Measurements from ENCODE around the gene HSPA12A. TPM values are rescaled to one million over a fixed set of nuclear protein-coding genes. Genes with fewer than 3 reads are reported as not detected.

Gene HSPA12A
- total and polyA plus RNA-seq, 2 of the 13 experiments (the other 11 are each of a cell fraction or from before 2014, with no cell fraction given): 6.4 to 13.6 TPM

DNA sequence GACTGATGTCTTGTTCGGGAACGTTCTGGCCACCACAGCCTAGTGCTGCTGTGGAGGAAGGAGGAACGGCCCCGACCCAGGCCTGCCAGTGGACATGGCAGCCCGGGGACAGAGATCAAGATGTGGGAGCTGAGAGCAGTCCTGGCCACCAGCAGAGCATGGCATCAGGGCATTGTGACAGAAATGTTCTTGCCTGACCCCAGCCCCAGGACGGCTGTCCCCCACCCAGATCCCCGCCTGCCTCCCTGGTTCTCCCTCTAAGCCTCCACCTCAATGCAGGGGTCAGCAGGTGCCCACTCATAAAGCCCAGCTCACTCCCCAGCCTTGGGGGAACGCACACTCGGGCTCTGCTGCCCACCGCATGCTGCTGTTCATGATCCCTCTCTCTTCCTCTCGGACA lies 42.9 kb upstream of the HSPA12A start:
- H3K36me3 ChIP-seq (replicated peaks in 1 of 2; ENCODE audit: control insufficient read depth in 1 of 2, insufficient read depth in 2 of 2, low read length in 2 of 2): no peaks in the 10 kb centered on the region
- intact Hi-C loops (cut with micrococcal nuclease; ENCODE audit: unreplicated experiment) (loop anchor here (5.0 kb wide), 2 partner anchors 43 to 313 kb away; partner anchors contain the start of gene HSPA12A), in situ Hi-C loops (cut with HindIII; ENCODE audit: extremely low pct_ligation_motif_present, low pct_unique_long_range_greater_than_20kb) (no loop called here)
- no peak overlapping the region for H3K4me3 ChIP-seq (replicated peaks in 1 of 3; ENCODE audit: insufficient read depth in 1 of 3, low read depth in 2 of 3, low read length in 3 of 3)
- no TSS peak for BruUV-seq (replicated peaks)
- CTCF ChIA-PET (ENCODE audit: low intra/inter-chr PET ratio, low total read pairs): no interaction called here
- peaks cover 3 to 15% of the 10 kb centered on the region in 2 experiments; a peak in 4 of 5 replicates for H3K27me3 ChIP-seq (ENCODE audit: control insufficient read depth in 1 of 2, insufficient read depth in 2 of 2, low read length in 2 of 2)
- H2AFZ ChIP-seq (ENCODE audit: low read length): no peak overlapping the region
- no peak overlapping the region for H3K27ac ChIP-seq (ENCODE audit: extremely low read length, insufficient read depth, low read length)
- POLR2A ChIA-PET: no interaction called here
- H3K4me1 ChIP-seq (ENCODE audit: insufficient read depth, low read length): peaks cover 22% of the 10 kb centered on the region
- TF ChIP-seq, protein P1, sequence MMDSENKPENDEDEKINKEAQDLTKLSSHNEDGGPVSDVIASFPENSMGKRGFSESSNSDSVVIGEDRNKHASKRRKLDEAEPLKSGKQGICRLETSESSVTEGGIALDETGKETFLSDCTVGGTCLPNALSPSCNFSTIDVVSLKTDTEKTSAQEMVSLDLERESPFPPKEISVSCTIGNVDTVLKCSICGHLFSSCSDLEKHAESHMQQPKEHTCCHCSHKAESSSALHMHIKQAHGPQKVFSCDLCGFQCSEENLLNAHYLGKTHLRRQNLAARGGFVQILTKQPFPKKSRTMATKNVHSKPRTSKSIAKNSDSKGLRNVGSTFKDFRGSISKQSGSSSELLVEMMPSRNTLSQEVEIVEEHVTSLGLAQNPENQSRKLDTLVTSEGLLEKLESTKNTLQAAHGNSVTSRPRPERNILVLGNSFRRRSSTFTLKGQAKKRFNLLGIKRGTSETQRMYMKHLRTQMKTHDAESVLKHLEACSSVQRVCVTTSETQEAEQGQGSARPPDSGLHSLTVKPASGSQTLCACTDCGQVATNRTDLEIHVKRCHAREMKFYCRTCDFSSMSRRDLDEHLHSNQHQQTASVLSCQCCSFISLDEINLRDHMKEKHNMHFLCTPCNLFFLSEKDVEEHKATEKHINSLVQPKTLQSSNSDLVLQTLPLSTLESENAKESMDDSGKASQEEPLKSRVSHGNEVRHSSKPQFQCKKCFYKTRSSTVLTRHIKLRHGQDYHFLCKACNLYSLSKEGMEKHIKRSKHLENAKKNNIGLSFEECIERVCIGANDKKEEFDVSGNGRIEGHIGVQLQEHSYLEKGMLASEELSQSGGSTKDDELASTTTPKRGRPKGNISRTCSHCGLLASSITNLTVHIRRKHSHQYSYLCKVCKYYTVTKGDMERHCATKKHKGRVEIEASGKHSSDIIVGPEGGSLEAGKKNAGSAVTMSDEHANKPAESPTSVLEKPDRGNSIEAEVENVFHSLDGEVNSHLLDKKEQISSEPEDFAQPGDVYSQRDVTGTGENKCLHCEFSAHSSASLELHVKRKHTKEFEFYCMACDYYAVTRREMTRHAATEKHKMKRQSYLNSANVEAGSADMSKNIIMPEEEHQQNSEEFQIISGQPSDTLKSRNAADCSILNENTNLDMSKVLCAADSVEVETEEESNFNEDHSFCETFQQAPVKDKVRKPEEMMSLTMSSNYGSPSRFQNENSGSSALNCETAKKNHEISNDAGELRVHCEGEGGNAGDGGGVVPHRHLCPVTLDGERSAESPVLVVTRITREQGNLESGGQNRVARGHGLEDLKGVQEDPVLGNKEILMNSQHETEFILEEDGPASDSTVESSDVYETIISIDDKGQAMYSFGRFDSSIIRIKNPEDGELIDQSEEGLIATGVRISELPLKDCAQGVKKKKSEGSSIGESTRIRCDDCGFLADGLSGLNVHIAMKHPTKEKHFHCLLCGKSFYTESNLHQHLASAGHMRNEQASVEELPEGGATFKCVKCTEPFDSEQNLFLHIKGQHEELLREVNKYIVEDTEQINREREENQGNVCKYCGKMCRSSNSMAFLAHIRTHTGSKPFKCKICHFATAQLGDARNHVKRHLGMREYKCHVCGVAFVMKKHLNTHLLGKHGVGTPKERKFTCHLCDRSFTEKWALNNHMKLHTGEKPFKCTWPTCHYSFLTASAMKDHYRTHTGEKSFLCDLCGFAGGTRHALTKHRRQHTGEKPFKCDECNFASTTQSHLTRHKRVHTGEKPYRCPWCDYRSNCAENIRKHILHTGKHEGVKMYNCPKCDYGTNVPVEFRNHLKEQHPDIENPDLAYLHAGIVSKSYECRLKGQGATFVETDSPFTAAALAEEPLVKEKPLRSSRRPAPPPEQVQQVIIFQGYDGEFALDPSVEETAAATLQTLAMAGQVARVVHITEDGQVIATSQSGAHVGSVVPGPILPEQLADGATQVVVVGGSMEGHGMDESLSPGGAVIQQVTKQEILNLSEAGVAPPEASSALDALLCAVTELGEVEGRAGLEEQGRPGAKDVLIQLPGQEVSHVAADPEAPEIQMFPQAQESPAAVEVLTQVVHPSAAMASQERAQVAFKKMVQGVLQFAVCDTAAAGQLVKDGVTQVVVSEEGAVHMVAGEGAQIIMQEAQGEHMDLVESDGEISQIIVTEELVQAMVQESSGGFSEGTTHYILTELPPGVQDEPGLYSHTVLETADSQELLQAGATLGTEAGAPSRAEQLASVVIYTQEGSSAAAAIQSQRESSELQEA (CRISPR knock-in tag; IDR thresholded peaks at IDR 0.05; ENCODE audit: not compliant biosample characterization): no peak
- no peak for TF ChIP-seq HDAC6 (IDR thresholded peaks at IDR 0.05; ENCODE audit: low read depth, low read length)
- no peak for TF ChIP-seq FOXA3 (CRISPR knock-in tag; IDR thresholded peaks at IDR 0.05)
- no peak for TF ChIP-seq CCDC6 (CRISPR knock-in tag; IDR thresholded peaks at IDR 0.05)
- TF ChIP-seq, protein P2, sequence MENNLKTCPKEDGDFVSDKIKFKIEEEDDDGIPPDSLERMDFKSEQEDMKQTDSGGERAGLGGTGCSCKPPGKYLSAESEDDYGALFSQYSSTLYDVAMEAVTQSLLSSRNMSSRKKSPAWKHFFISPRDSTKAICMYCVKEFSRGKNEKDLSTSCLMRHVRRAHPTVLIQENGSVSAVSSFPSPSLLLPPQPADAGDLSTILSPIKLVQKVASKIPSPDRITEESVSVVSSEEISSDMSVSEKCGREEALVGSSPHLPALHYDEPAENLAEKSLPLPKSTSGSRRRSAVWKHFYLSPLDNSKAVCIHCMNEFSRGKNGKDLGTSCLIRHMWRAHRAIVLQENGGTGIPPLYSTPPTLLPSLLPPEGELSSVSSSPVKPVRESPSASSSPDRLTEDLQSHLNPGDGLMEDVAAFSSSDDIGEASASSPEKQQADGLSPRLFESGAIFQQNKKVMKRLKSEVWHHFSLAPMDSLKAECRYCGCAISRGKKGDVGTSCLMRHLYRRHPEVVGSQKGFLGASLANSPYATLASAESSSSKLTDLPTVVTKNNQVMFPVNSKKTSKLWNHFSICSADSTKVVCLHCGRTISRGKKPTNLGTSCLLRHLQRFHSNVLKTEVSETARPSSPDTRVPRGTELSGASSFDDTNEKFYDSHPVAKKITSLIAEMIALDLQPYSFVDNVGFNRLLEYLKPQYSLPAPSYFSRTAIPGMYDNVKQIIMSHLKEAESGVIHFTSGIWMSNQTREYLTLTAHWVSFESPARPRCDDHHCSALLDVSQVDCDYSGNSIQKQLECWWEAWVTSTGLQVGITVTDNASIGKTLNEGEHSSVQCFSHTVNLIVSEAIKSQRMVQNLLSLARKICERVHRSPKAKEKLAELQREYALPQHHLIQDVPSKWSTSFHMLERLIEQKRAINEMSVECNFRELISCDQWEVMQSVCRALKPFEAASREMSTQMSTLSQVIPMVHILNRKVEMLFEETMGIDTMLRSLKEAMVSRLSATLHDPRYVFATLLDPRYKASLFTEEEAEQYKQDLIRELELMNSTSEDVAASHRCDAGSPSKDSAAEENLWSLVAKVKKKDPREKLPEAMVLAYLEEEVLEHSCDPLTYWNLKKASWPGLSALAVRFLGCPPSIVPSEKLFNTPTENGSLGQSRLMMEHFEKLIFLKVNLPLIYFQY (CRISPR knock-in tag; IDR thresholded peaks at IDR 0.05; ENCODE audit: borderline replicate concordance): no peak
- TF ChIP-seq SRSF1 (optimal IDR thresholded peaks at IDR 0.05; ENCODE audit: low read depth, low read length): no peak
- TF ChIP-seq ZFP82 (CRISPR knock-in tag; IDR thresholded peaks at IDR 0.05; ENCODE audit: borderline replicate concordance): no peak
- TF ChIP-seq SUZ12 (IDR thresholded peaks at IDR 0.05; ENCODE audit: low read depth, low read length): no peak
- WGBS (ENCODE audit: low lambda C conversion rate): 83% methylated on average over 1 of the region's 11 CpGs
- ATAC-seq (no peak), FAIRE-seq (no peak), DNase-seq (ENCODE audit: low spot score) (no peak)
- no peaks in the 10 kb centered on the region for H3K9me3 ChIP-seq (ENCODE audit: low read length)
- no peak overlapping the region for H3K9ac ChIP-seq (ENCODE audit: insufficient read depth, low read depth, low read length)
- no peak overlapping the region for H3K4me2 ChIP-seq (ENCODE audit: low read depth, low read length)
- no peaks in the 10 kb centered on the region for H3K79me2 ChIP-seq (ENCODE audit: insufficient read depth, low read length)
- no peaks in the 10 kb centered on the region for H4K20me1 ChIP-seq (ENCODE audit: insufficient read depth, low read length)
